GM18526 (cell line): Measurements from ENCODE around the gene IL32.

ENCODE experiments used
- POLR2A ChIP-seq: IDR thresholded peaks from 3 replicates; pipeline ENCODE4 v1.6.1; 2011; ENCODE audit not compliant: insufficient read length; ENCODE audit errors: extremely low read depth

IL32 gene

DNA sequence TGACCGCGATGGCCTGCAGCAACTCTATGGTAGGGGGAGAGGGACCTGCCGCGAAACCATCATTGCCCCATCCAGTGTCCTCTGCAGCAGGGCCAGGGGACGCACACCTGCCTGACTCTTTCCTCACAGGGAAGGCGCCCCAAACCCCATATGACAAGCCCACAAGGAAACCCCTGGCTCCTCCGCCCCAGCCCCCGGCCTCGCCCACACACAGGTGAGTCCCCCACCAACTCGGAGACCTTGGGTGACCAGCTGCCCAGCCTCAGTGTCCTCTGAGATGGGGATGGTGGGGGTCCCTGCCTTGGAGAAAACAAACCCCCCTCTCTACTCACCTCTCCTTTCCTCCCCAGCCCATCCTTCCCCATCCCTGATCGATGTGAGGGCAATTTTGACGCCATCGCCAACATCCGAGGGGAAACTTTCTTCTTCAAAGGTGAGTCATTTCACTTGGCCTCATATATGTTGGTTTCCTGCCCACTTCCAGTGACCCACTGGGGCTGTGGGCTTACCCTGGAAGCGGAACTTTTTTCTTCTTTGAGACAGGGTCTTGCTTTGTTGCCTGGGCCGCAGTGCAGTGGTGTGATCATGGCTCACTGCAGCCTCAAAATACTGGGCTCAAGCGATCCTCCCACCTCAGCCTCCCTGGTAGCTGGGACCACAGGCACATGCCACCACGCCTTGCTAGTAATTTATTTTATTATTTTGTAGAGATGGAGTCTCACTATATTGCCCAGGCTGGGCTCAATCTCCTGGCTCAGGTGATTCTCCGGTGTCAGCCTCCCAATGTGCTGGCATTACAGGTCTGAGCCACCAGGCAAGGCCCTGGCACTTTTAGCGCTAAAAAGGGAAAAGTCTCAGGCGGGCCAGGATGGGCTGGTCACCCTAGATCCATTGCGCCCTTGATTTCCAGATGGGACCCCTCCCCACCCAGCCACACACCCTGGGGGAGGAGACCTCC is 8.0 kb upstream of the IL32 start:
- TF ChIP-seq POLR2A = no peak

DNA sequence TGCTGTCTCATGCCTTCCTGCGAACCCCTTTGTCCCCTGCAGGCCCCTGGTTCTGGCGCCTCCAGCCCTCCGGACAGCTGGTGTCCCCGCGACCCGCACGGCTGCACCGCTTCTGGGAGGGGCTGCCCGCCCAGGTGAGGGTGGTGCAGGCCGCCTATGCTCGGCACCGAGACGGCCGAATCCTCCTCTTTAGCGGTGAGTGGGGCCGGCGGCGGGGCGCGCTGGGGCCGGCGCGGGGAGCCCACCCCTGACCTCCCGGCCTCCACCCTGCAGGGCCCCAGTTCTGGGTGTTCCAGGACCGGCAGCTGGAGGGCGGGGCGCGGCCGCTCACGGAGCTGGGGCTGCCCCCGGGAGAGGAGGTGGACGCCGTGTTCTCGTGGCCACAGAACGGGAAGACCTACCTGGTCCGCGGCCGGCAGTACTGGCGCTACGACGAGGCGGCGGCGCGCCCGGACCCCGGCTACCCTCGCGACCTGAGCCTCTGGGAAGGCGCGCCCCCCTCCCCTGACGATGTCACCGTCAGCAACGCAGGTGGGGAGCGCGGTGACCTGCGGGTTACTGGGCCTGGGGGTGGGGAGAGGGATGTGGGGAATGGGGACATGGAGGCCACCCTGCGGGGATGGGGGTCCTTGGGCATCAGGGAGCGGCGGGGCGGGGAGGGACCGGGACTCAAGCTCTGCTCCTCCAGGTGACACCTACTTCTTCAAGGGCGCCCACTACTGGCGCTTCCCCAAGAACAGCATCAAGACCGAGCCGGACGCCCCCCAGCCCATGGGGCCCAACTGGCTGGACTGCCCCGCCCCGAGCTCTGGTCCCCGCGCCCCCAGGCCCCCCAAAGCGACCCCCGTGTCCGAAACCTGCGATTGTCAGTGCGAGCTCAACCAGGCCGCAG is 7.1 kb upstream of the IL32 start:
- no peak for TF ChIP-seq POLR2A

DNA sequence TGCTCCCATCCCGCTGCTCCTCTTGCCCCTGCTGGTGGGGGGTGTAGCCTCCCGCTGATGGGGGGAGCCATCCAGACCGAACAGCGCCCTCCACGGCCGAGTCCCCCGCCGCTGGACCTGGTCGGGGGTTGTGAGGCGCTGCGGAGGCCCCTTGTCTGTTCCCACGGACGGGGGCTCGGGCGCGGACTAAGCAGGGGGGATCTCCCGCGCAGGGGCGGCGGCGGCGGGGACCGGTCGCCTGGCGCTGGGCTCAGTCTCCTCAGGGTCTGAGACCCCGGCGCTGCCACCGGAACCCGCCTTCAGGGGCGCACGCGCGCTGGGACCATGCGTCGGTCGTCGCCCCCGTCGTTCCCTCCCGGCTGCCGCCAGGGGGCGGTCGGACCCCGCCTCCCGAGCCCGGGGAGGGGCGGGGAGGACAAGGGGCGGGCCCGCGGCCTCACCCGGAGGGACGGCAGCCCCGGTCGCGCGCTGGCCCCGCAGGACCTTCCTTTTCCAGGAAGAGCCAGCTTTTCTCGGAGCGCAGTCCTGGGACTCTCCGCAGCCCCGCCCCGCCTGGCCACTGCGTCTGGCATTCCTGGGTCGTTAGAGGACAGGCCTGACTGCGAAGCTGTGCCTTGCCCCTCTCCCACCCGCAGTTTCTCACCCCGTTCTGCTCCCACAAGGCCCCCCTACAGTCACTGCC is 6.3 kb upstream of the IL32 start:
- TF ChIP-seq POLR2A = peak; percentile 63

DNA sequence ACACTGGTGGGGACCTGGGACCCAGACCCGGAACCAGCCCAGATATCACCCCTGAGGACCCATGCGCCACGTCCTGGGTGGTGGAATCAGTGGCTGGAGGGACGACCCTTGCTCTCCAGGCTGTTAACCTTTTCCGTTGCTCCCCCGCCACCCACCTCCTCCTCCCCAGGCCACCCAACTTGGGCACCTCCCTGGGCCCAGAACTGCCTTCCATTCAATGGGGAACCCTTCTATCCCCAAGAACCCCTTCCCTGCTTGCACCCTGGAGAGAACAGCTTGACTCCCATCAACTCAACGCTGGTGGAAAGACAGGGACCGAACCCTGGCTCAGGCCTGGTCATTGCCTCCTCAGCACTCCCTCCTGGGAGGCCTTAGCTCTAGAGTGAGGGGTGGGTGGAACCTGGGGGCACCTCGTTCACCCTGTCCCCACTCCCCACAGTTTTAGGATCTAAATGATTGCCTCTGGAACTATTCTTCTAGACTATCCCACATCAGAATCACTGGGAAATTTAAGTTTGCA is 5.7 kb upstream of the IL32 start:
- TF ChIP-seq POLR2A = no peak

DNA sequence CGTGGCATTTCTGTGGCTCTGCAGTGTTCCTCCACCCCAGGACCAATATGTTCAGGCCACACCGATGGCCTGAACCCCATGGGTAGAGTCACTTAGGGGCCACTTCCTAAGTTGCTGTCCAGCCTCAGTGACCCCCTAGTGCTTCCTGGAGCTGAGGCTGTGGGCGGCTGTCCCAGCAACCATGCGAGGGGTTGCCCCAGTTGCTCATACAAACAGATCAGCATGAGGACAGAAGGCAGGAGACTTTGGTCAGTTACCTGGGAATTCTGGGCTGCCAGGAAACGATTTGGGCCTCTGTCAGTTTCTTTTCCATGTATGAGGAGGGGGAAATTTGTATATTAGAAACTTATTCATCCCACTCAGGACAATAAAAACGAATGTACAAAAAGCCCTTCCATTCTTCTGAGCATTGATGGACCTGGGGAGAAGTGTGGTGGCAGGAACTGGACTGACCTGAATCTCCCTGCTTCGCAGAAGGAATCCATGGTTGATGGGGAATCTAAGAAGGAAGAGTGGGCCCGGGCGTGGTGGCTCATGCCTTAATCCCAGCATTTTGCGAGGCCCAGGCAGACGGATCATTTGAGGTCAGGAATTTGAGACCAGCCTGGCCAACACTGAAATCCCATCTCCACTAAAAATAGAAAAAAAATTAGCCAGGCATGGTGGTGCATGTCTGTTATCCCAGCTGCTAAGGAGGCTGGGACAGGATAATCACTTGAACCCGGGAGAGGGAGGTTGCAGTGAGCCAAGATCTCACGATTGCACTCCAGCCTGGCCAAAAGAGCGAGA is 4.9 kb upstream of the IL32 start:
- no peak for TF ChIP-seq POLR2A

DNA sequence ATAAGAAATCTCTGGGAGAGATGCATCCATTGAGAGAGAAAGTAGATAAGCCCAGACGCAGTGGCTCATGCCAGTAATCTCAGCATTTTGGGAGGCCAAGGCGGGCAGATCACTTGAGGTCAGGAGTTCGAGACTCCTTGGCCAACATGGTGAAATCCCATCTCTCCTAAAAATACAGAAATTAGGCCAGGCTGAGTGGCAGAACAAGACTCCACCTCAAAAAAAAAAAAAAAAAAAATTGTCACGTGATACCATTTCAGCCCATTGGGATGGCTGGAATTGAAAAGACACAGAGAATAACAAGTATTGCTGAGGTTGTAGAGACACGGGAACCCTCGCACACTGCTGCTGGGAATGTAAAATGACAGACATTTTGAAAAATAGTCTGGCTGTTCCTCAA is 2.9 kb upstream of the IL32 start:
- TF ChIP-seq POLR2A = no peak

DNA sequence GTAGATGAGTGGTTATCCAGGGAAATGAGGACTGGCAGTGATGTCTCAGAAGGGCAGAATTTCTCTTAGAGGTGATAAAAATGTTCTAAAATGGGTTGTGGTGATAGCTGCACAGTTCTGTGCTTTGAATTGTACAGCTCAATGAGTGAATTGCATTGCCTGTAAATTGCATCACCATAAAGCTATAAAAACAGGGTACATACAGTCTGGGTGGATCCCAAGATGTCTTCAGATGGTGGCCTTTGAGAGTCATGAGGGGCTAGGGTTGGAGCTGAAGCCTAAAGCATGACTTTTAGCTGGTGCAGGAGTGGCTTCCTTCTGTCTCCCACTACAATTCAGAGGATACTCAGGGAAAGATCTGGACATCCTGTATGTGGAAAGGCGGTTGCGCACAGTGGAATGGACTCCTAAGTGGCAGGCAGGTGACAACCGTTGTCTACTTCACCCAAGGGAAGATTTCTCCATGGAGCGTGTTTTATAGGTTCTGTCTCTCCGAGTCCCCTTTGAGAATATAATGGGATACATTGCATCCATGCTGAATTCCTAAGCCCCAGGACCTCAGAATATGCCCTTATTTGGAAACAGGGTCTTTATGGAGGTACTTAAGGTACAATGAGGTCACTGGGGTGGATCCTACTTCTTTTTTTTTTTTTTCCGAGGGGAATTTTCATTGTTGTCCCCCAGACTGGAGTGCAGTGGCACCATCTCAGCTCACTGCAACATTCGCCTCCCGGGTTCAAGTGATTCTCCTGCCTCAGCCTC is 1.6 kb upstream of the IL32 start:
- no peak for TF ChIP-seq POLR2A

DNA sequence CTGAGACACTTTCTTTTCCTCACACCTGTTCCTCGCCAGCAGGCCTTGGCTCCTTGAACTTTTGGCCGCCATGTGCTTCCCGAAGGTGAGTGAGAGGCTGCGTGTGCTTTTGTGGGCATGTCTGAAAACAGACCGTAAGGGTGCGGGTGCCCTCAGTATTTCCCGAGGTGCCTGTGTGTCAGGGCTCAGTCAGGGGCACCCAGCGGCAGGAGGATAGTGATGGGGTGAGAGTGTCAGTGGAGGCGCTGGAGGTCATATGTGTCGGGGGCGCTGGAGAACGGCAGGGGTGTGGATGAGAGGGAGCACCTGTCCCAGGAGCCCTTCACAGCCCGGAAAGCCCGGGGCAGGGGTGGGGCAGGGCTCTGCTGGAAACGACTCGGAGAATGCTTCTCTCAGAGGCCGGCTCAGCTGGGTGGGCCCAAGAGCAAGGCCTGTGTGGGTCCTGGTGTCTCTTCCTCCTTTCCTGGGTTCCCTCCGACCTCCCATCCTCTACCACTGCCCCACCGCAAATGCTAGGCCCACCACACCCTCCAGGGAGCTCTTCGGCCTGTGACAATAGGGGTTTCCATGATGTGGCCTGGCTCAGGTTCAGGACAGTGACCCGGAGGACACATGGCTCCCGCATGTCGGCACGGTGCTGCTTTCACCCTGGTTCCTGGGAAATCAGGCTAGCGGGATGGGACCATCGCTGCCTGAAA is 451 bp downstream of the IL32 start:
- no peak for TF ChIP-seq POLR2A

DNA sequence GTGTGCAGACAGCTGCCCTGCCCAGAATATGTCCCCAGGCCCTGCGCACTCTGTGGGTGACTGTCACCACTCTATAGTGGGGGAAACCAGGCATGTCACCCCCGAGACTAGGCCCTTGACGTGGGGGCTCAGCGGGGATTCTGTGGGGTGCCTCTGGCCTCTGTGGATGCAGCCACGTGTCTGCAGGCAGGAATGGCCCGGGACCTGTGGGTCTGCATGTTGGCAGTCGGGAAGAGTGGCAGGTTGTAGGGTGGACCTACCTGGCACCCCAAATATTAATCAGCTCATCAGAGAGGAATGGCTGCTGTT is 954 bp downstream of the IL32 start:
- no peak for TF ChIP-seq POLR2A

DNA sequence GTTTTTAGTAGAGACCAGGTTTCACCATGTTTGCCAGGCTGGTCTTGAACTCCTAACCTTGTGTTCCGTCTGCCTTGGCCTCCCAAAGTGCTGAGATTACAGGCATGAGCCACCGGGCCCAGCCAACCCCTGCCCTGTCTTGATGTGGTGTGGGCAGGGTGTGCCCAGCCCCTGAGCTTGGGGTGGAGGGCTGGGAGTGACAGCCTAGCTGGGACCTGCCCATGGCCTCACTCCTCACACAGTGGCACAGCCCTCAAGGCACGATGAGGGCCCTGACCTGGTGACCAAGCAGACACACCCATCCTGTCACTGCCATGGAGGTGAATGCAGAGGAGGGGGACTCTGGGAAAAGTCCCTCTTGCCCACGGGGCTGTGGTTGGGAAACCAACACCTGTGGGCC is 3.0 kb downstream of the IL32 start:
- no peak for TF ChIP-seq POLR2A

DNA sequence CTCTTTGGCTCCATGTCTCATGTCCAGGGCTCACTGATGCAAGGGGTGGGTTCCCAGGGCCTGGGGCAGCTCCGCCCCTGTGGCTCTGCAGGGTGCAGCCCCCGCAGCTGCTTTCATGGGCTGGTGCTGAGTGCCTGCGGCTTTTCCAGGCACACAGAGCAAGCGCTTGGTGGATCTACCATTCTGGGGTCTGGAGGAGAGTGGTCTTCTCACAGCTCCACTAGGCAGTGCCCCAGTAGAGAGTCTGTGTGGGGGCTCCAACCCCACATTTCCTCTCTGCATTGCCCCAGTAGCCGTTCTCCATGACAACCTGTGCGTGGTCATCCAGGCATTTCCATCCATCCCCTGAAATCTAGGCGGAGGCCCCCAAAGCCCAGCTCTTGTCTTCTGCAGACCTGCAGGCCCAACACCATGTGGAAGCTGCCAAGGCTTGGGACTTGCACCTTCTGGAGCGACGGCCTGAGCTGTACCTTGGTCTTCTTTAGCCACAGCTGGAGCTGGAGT is 5.2 kb downstream of the IL32 start:
- no peak for TF ChIP-seq POLR2A

DNA sequence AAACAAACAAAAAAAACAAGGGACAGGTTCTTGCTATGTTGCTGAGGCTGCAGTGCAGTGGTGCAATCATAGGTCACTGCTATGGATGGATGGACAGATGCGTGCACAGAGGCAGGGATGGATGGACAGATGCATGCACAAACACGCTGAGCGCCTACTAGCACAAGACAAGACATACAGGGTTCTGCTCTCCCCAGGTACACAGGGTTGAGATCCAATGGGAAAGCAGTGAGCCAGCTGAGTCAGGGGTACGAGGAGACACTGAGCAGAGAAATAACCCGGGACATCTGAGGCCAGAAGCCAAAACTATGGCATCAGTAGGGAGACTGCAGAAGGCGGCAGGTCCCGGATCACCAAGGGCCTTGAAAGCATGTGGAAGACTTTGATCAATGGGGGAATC is 6.2 kb downstream of the IL32 start:
- TF ChIP-seq POLR2A = no peak

DNA sequence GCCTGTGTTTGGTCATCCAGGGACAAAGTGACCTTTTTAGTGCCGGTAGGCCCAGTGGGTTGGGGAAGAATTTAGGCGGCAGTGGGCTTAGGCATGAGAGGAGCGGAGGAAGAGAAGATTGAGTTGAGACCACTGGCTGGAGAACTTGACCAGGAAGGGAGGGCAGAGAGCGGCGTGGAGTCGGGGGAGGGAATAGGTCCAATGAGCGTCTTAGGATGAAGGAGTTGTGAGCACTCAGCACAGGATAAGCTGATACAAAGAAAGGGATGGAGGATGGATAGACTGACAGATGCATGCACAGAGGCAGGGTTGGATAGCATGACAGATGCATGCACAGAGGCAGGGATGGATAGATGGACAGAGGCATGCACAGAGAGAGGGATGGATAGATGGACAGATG is 8.0 kb downstream of the IL32 start:
- TF ChIP-seq POLR2A = no peak

DNA sequence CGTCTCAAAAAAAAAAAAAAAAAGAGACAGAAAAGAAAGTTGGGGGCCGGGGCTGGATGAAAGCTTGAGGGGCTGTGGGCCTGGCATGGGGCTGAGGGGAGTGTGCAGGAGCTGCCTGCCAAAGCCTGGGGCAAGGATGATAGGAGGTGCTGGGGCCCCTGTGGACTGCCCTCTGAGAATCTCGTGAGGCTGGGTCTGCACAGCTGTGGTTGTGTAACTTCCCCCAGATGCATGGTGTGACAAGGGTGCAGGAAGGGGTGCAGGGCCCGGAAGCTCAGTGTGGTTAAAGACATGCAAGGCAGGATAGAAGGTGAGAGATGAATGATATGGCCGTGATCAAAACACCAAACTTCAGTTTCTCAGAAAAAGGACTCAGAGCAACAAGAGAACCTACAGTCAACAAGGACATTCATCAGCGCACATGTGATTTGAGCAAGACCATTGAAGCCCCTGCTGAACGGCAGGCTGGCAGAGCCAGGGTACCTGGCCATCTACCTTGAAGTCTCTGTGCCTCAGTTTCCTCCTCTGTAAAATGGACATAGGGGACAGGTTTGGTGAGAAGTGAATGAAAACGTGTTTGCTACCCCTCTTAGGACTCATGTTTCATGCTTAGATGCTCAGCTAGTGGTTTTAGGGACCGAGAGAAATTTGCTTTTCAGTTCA is 9.6 kb downstream of the IL32 start:
- TF ChIP-seq POLR2A = peak; percentile 31
